K562 (cell line): ENCODE data around the gene RGS12. TPM values are rescaled to one million over a fixed set of nuclear protein-coding genes. Genes with fewer than 3 reads are reported as not detected.

Experiments used
- ATAC-seq: fragments of 200-7000 bp; cut with Tn5 transposase; 3 replicates; pipeline ENCODE4 v1.9.1; 2020; ENCODE audit warnings: moderate library complexity
- BruUV-seq: library from RNA; stranded (reverse); fragments of 400-500 nt; replicated peaks from 2 replicates; lab custom pipeline; 2021; lab: Mats Ljungman, UMichigan
- CTCF ChIA-PET: fragments of 300-600 bp; formaldehyde crosslinking; extraction: SDS; loops from one replicate; lab custom pipeline; 2021; ENCODE audit warnings: low intra/inter-chr PET ratio; lab: Yijun Ruan, JAX
- POLR2A ChIA-PET: fragments of 300-600, 350-650 bp; sonication (Branson Sonifier 250); formaldehyde crosslinking; extraction: SDS; loops from one replicate; lab custom pipeline; 2021; ENCODE audit warnings: antibody characterized with exemption, inconsistent platforms; lab: Yijun Ruan, JAX
- DNase-seq, 4 experiments: peaks; one replicate each; pipeline versions ENCODE4 v3.0.0 to v3.0.0-alpha.2; 2011 to 2018; ENCODE audit warnings: low spot score in 3 of 4, mixed read lengths in 3 of 4; ENCODE audit errors: extremely low read depth in 1 of 4
- FAIRE-seq: peaks from 2 replicates; lab custom pipeline; 2011; peaks lifted over from hg19 to GRCh38; lab: Jason Lieb, UNC
- H2AFZ ChIP-seq: 2 replicates; pipeline ENCODE4 v1.6.0; 2011; ENCODE audit warnings: low read depth, low read length, control low read depth, inconsistent platforms
- H3K27ac ChIP-seq: fragments of 200-600 bp; 3 replicates; pipeline ENCODE4 v1.8.0; 2011; ENCODE audit warnings: low read depth, mild to moderate bottlenecking, control low read depth, inconsistent platforms, low read length, moderate library complexity, mixed read lengths; ENCODE audit errors: extremely low read depth
- H3K27me3 ChIP-seq, 2 experiments: fragments of 300-600 bp in 1 of 2; 2 replicates in 1 of 2; 3 replicates in 1 of 2; pipeline versions ENCODE4 v1.6.0 to v1.8.0; 2011; ENCODE audit warnings: inconsistent platforms in 2 of 2, low read length in 2 of 2, mild to moderate bottlenecking in 1 of 2, mixed read lengths in 1 of 2, moderate library complexity in 1 of 2; ENCODE audit not compliant: control insufficient read depth in 2 of 2, insufficient read depth in 2 of 2
- H3K36me3 ChIP-seq: fragments of 300-600 bp; 3 replicates; pipeline ENCODE4 v1.8.0; 2011; ENCODE audit warnings: mild to moderate bottlenecking, low read length, inconsistent platforms; ENCODE audit not compliant: control insufficient read depth, insufficient read depth
- H3K4me1 ChIP-seq, 2 experiments: fragments of 200-600 bp in 1 of 2; replicated peaks in 1 of 2; 2 replicates in 1 of 2; 3 replicates in 1 of 2; pipeline versions ENCODE4 v1.5.1 to v1.8.0; 2011; ENCODE audit warnings: inconsistent platforms in 2 of 2, low read length in 2 of 2, mild to moderate bottlenecking in 1 of 2, mixed read lengths in 1 of 2, moderate library complexity in 1 of 2; ENCODE audit not compliant: control insufficient read depth in 2 of 2, insufficient read depth in 2 of 2
- H3K4me2 ChIP-seq: 2 replicates; pipeline ENCODE4 v1.6.1; 2011; ENCODE audit warnings: low read length, control low read depth, inconsistent platforms, mixed read lengths; ENCODE audit not compliant: insufficient read depth
- H3K4me3 ChIP-seq: fragments of 200-600 bp; sonication (generic), shearing (Covaris generic); 2 replicates; pipeline ENCODE4 v1.5.1; 2016; ENCODE audit warnings: control low read depth, inconsistent platforms
- H3K79me2 ChIP-seq: fragments of 200-600 bp; 3 replicates; pipeline ENCODE4 v1.8.0; 2011; ENCODE audit warnings: low read length, inconsistent platforms; ENCODE audit not compliant: control insufficient read depth, insufficient read depth
- H3K9ac ChIP-seq, 2 experiments: 2 replicates each; pipeline versions ENCODE4 v1.6.0 to v1.6.1; 2011; ENCODE audit warnings: low read depth in 2 of 2, low read length in 2 of 2, control low read depth in 1 of 2, inconsistent platforms in 1 of 2, mild to moderate bottlenecking in 1 of 2, mixed read lengths in 1 of 2; ENCODE audit not compliant: insufficient read depth in 1 of 2
- H3K9me1 ChIP-seq: one replicate; pipeline ENCODE4 v1.6.0; 2011; ENCODE audit warnings: inconsistent platforms, mild to moderate bottlenecking, low read length, moderate library complexity; ENCODE audit not compliant: control insufficient read depth, insufficient read depth
- H3K9me3 ChIP-seq: replicated peaks from 2 replicates; pipeline ENCODE4 v1.5.1; 2011; ENCODE audit warnings: low read depth, low read length, inconsistent platforms; ENCODE audit not compliant: control insufficient read depth, insufficient read depth
- H4K20me1 ChIP-seq: replicated peaks from 2 replicates; pipeline ENCODE4 v1.6.1; 2011; ENCODE audit warnings: low read length, inconsistent platforms, mixed read lengths; ENCODE audit not compliant: control insufficient read depth, insufficient read depth
- PCBP1 ChIP-seq: fragments of 200-400 bp; formaldehyde crosslinking; IDR thresholded peaks from 2 replicates; pipeline ENCODE4 v1.6.1; 2018; ENCODE audit warnings: mild to moderate bottlenecking, low read depth, low read length; ENCODE audit not compliant: poor library complexity, severe bottlenecking
- RBM25 ChIP-seq: fragments of 200-400 bp; formaldehyde crosslinking; IDR thresholded peaks from 2 replicates; pipeline ENCODE4 v1.6.1; 2018; ENCODE audit warnings: low read length, low read depth, moderate library complexity; ENCODE audit not compliant: severe bottlenecking
- RFX1 ChIP-seq: fragments of 450-650 bp; IDR thresholded peaks from 2 replicates; pipeline ENCODE4 v1.6.1; 2016; ENCODE audit warnings: mild to moderate bottlenecking, moderate library complexity
- ZBTB33 ChIP-seq: sonication (generic); formaldehyde crosslinking; IDR thresholded peaks from 2 replicates; pipeline ENCODE4 v1.8.1; 2023; ENCODE audit warnings: mild to moderate bottlenecking, missing genetic modification reagents
- ZBTB40 ChIP-seq, 2 experiments: fragments of 450-650 bp in 1 of 2; sonication (generic) in 1 of 2; formaldehyde crosslinking in 1 of 2; IDR thresholded peaks; 2 replicates each; pipeline versions ENCODE4 v1.7.1 to v1.9.0; 2016 to 2022; ENCODE audit warnings: inconsistent platforms in 1 of 2, mild to moderate bottlenecking in 1 of 2, missing genetic modification reagents in 1 of 2
- ZC3H4 ChIP-seq: sonication (generic); formaldehyde crosslinking; IDR thresholded peaks from 2 replicates; pipeline ENCODE4 v1.9.0; 2021; ENCODE audit warnings: missing genetic modification reagents, borderline replicate concordance
- WGBS: fragments of 100-300 bp; shearing (Covaris generic); methylation state at CpG from one replicate; pipeline ENCODE4 v1.1.6; 2016; ENCODE audit warnings: low coverage, mixed read lengths; ENCODE audit not compliant: insufficient coverage; ENCODE audit errors: missing lambda C conversion rate; 5-methylcytosine and 5-hydroxymethylcytosine counted together
- in situ Hi-C: fragments of 300-500 bp; cut with MboI; formaldehyde crosslinking; loops from 4 replicates; pipeline ENCODE4 v1.15.0; 2018; ENCODE audit warnings: inconsistent platforms, mixed read lengths
- intact Hi-C: fragments of 100-400 bp; cut with micrococcal nuclease; formaldehyde crosslinking; loops from 2 replicates; pipeline ENCODE4 v1.14.2; 2022
- polyA plus RNA-seq, 8 experiments: library from polyadenylated mRNA; depleted of rRNA in 4 of 8; stranded (reverse) in 5 of 8; unstranded in 3 of 8; fragments of >200 nt; fragmentation: Nextera tagmentation in 2 of 8; fragmentation: Illumina TruSeq in 1 of 8; extraction: Ambion mirVana in 2 of 8; extraction: Trizol in 1 of 8; gene quantifications; 2 replicates each; pipeline versions ENCODE4 v1.2.1 to v1.2.3, GENCODE V29; 2011 to 2014; ENCODE audit warnings: inconsistent platforms in 1 of 8, missing spikeins in 1 of 8
- total RNA-seq, 7 experiments: library from RNA; depleted of rRNA in 6 of 7; stranded (reverse); fragments of >200 nt in 6 of 7; fragmentation: Illumina TruSeq in 2 of 7; extraction: Trizol in 2 of 7; gene quantifications; 2 replicates each; pipeline versions ENCODE4 v1.2.1 to v1.2.3, GENCODE V29; 2011 to 2021; ENCODE audit warnings: low replicate concordance in 1 of 7

RGS12 gene
- total and polyA plus RNA-seq, 9 of the 15 experiments (the other 6 are each of a cell fraction or from before 2014, with no cell fraction given): 0.30 to 8.8 (median 5.5) TPM

DNA sequence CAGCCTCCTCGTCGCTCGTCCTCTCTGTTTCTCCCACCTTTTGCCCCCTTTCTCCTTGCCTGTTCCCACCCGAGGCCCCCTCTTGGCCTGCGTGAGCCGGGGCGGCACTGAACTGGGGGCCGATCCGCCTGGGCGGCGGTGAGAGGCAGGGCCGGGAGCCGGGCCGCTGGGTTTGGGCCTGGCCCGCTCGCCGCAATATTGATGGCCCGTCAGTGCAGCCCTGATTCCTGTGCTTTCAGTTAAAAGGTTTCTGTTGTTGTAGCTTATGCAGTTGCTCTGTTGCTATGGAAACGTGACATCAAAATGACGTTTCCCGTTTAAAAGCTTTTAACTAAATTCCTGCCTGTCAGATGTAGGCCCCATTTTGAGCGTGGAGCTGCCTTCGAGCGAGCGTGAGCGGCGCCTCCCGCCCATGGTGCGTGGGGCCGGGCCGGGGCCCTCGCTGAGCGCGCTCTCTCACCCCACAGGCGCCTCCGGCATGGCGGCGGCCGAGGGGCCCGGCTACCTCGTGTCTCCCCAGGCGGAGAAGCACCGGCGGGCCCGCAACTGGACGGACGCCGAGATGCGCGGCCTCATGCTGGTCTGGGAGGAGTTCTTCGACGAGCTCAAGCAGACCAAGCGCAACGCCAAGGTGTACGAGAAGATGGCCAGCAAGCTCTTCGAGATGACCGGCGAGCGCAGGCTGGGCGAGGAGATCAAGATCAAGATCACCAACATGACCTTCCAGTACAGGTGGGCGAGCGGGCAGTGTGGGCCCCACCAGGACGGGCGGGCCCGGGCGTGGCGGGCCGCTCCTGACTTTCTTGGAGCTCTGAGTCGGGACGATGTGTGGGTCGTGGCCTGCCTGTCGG, 43.8 kb upstream of the RGS12 start, which contains the start of gene MSANTD1 (continued):
- TF ChIP-seq PCBP1 (peak; percentile 35), ZBTB33 (CRISPR knock-in tag) (peak; percentile 91), RFX1 (peak; percentile 83)

GRCh38 chr4:3249711-3250437, 42.9 kb upstream of the RGS12 start:
- DNase-seq (no peak), FAIRE-seq (no peak), ATAC-seq (no peak)
- ChIA-PET CTCF (no interaction called here), POLR2A (interaction anchor here (0.8 to 1.3 kb wide), 2 partner anchors 10 to 14 kb away, joined by 3 to 4 read pairs; no protein-coding TSS in a partner anchor)
- H3K9me3 ChIP-seq: no peaks in the 10 kb centered on the region
- no peak overlapping the region for H3K4me3 ChIP-seq
- in situ Hi-C loops (no loop called here), intact Hi-C loops (no loop called here)
- no peak overlapping the region for H3K9ac ChIP-seq
- H3K9me1 ChIP-seq: no peaks in the 10 kb centered on the region
- no TSS peak for BruUV-seq
- peaks cover 0 to 66% of the 10 kb centered on the region in 2 experiments; a peak in 2 of 5 replicates for H3K4me1 ChIP-seq
- no peaks in the 10 kb centered on the region for H3K36me3 ChIP-seq
- WGBS: 47% methylated on average over 17 of the region's 20 CpGs
- no peak overlapping the region for H3K4me2 ChIP-seq
- no peaks in the 10 kb centered on the region for H3K79me2 ChIP-seq
- peaks cover 8% of the 10 kb centered on the region for H4K20me1 ChIP-seq
- H3K27me3 ChIP-seq: peaks cover 3 to 23% of the 10 kb centered on the region in 2 experiments; a peak in 4 of 5 replicates
- no peak overlapping the region for H3K27ac ChIP-seq
- H2AFZ ChIP-seq: no peak overlapping the region
- TF ChIP-seq RBM25 (no peak), ZC3H4 (CRISPR knock-in tag) (no peak), ZBTB40 (IDR thresholded peaks at IDR 0.05) (no peak), ZBTB40 (CRISPR knock-in tag; IDR thresholded peaks at IDR 0.05) (no peak)
